Memory B cell (primary cell): Measurements from ENCODE around the gene SORL1.

Experiments
- ATAC-seq: fragments of 150-1000 bp; cut with Tn5 transposase; 2 replicates; pipeline ENCODE4 v1.10.0; 2021; ENCODE audit warnings: low read depth, mild to moderate bottlenecking, moderate library complexity
- DNase-seq, 2 donors: peaks; one replicate each; pipeline ENCODE4 v3.0.0; 2022; ENCODE audit warnings: low spot score in 2 of 2
- H3K27ac Mint-ChIP-seq: one replicate; pipeline ENCODE4 v1.8.0; 2022; ENCODE audit warnings: mild to moderate bottlenecking, moderate library complexity, mixed read lengths
- H3K27me3 Mint-ChIP-seq: one replicate; pipeline ENCODE4 v1.8.0; 2022; ENCODE audit warnings: mixed read lengths
- H3K36me3 Mint-ChIP-seq: one replicate; pipeline ENCODE4 v1.8.0; 2022; ENCODE audit warnings: mild to moderate bottlenecking, mixed read lengths
- H3K4me1 Mint-ChIP-seq: one replicate; pipeline ENCODE4 v1.8.0; 2022; ENCODE audit warnings: mixed read lengths
- H3K4me3 Mint-ChIP-seq: one replicate; pipeline ENCODE4 v1.8.0; 2022; ENCODE audit warnings: mild to moderate bottlenecking, moderate library complexity, mixed read lengths
- H3K9me3 Mint-ChIP-seq: one replicate; pipeline ENCODE4 v1.8.0; 2022; ENCODE audit warnings: mixed read lengths

The SORL1 gene

GRCh38 chr11:121595717-121596161 is 143.6 kb downstream of the SORL1 start:
- Mint-ChIP-seq H3K9me3 (no peaks in the 10 kb centered on the region), H3K4me1 (peaks cover 8% of the 10 kb centered on the region), H3K27me3 (no peaks in the 10 kb centered on the region), H3K27ac (no peak overlapping the region), H3K36me3 (peaks cover 5% of the 10 kb centered on the region), H3K4me3 (no peak overlapping the region)
- DNase-seq (no peak), ATAC-seq (no peak)

GRCh38 chr11:121596195-121597155 is 144.4 kb downstream of the SORL1 start:
- Mint-ChIP-seq H3K9me3 (no peaks in the 10 kb centered on the region), H3K4me3 (no peak overlapping the region), H3K27ac (no peak overlapping the region), H3K4me1 (peaks cover under 1% of the 10 kb centered on the region), H3K27me3 (no peaks in the 10 kb centered on the region), H3K36me3 (peaks cover 5% of the 10 kb centered on the region)
- DNase-seq (no peak), ATAC-seq (no peak)

GRCh38 chr11:121603316-121603715 is 151.2 kb downstream of the SORL1 start:
- H3K27ac Mint-ChIP-seq: no peak overlapping the region
- H3K4me1 Mint-ChIP-seq: no peaks in the 10 kb centered on the region
- no peaks in the 10 kb centered on the region for H3K9me3 Mint-ChIP-seq
- DNase-seq (no peak), ATAC-seq (no peak)
- no peaks in the 10 kb centered on the region for H3K27me3 Mint-ChIP-seq
- no peak overlapping the region for H3K4me3 Mint-ChIP-seq
- H3K36me3 Mint-ChIP-seq: peaks cover 11% of the 10 kb centered on the region

- H3K36me3 Mint-ChIP-seq: peaks cover 11% of the 10 kb centered on the region
- no peaks in the 10 kb centered on the region for H3K27me3 Mint-ChIP-seq
- ATAC-seq: no peak
- H3K27ac Mint-ChIP-seq: no peak overlapping the region
- DNase-seq: no peak
- no peak overlapping the region for H3K4me3 Mint-ChIP-seq
- H3K4me1 Mint-ChIP-seq: no peaks in the 10 kb centered on the region
- no peaks in the 10 kb centered on the region for H3K9me3 Mint-ChIP-seq
Measured at GRCh38 chr11:121604152-121604551, 152.0 kb downstream of the SORL1 start.

GRCh38 chr11:121606354-121606753 is 154.2 kb downstream of the SORL1 start:
- Mint-ChIP-seq H3K27me3 (no peaks in the 10 kb centered on the region), H3K4me1 (no peaks in the 10 kb centered on the region), H3K4me3 (no peak overlapping the region), H3K36me3 (peaks cover 15% of the 10 kb centered on the region), H3K9me3 (no peaks in the 10 kb centered on the region), H3K27ac (no peak overlapping the region)
- ATAC-seq (no peak), DNase-seq (no peak)

GRCh38 chr11:121607341-121607740 is 155.2 kb downstream of the SORL1 start:
- no peak overlapping the region for H3K4me3 Mint-ChIP-seq
- H3K9me3 Mint-ChIP-seq: no peaks in the 10 kb centered on the region
- DNase-seq (no peak), ATAC-seq (no peak)
- H3K27ac Mint-ChIP-seq: no peak overlapping the region
- H3K36me3 Mint-ChIP-seq: peaks cover 15% of the 10 kb centered on the region
- H3K27me3 Mint-ChIP-seq: no peaks in the 10 kb centered on the region
- H3K4me1 Mint-ChIP-seq: no peaks in the 10 kb centered on the region

GRCh38 chr11:121608545-121609098 is 156.5 kb downstream of the SORL1 start:
- H3K27me3 Mint-ChIP-seq: no peaks in the 10 kb centered on the region
- no peak overlapping the region for H3K27ac Mint-ChIP-seq
- no peak for ATAC-seq
- H3K4me3 Mint-ChIP-seq: no peak overlapping the region
- no peaks in the 10 kb centered on the region for H3K9me3 Mint-ChIP-seq
- no peaks in the 10 kb centered on the region for H3K4me1 Mint-ChIP-seq
- DNase-seq: no peak
- H3K36me3 Mint-ChIP-seq: peaks cover 15% of the 10 kb centered on the region

- ATAC-seq (no peak), DNase-seq (no peak)
- Mint-ChIP-seq H3K9me3 (no peaks in the 10 kb centered on the region), H3K36me3 (peaks cover 15% of the 10 kb centered on the region), H3K27me3 (no peaks in the 10 kb centered on the region), H3K4me3 (no peak overlapping the region), H3K4me1 (no peaks in the 10 kb centered on the region), H3K27ac (no peak overlapping the region)
Measured at GRCh38 chr11:121610706-121611105, 158.6 kb downstream of the SORL1 start.

GRCh38 chr11:121611242-121611641 is 159.1 kb downstream of the SORL1 start:
- H3K27ac Mint-ChIP-seq: no peak overlapping the region
- H3K27me3 Mint-ChIP-seq: no peaks in the 10 kb centered on the region
- no peaks in the 10 kb centered on the region for H3K4me1 Mint-ChIP-seq
- DNase-seq (no peak), ATAC-seq (no peak)
- peaks cover 15% of the 10 kb centered on the region for H3K36me3 Mint-ChIP-seq
- no peak overlapping the region for H3K4me3 Mint-ChIP-seq
- no peaks in the 10 kb centered on the region for H3K9me3 Mint-ChIP-seq

- H3K36me3 Mint-ChIP-seq: peaks cover 12% of the 10 kb centered on the region
- no peak overlapping the region for H3K4me3 Mint-ChIP-seq
- no peaks in the 10 kb centered on the region for H3K9me3 Mint-ChIP-seq
- H3K27me3 Mint-ChIP-seq: no peaks in the 10 kb centered on the region
- no peak overlapping the region for H3K27ac Mint-ChIP-seq
- H3K4me1 Mint-ChIP-seq: no peaks in the 10 kb centered on the region
- DNase-seq (no peak), ATAC-seq (no peak)
Measured at GRCh38 chr11:121613724-121614123, 161.6 kb downstream of the SORL1 start.

GRCh38 chr11:121614636-121615240 is 162.6 kb downstream of the SORL1 start:
- H3K27ac Mint-ChIP-seq: no peak overlapping the region
- no peaks in the 10 kb centered on the region for H3K27me3 Mint-ChIP-seq
- no peak for ATAC-seq
- no peak overlapping the region for H3K4me3 Mint-ChIP-seq
- no peak for DNase-seq
- no peaks in the 10 kb centered on the region for H3K9me3 Mint-ChIP-seq
- peaks cover 9% of the 10 kb centered on the region for H3K36me3 Mint-ChIP-seq
- no peaks in the 10 kb centered on the region for H3K4me1 Mint-ChIP-seq

GRCh38 chr11:121615501-121615900 is 163.4 kb downstream of the SORL1 start:
- ATAC-seq: no peak
- no peak for DNase-seq
- Mint-ChIP-seq H3K36me3 (peaks cover 10% of the 10 kb centered on the region), H3K27ac (no peak overlapping the region), H3K4me3 (no peak overlapping the region), H3K4me1 (no peaks in the 10 kb centered on the region), H3K27me3 (no peaks in the 10 kb centered on the region), H3K9me3 (no peaks in the 10 kb centered on the region)

- Mint-ChIP-seq H3K4me1 (no peaks in the 10 kb centered on the region), H3K27me3 (no peaks in the 10 kb centered on the region), H3K27ac (no peak overlapping the region), H3K36me3 (peaks cover 18% of the 10 kb centered on the region), H3K4me3 (no peak overlapping the region), H3K9me3 (no peaks in the 10 kb centered on the region)
- DNase-seq (no peak), ATAC-seq (no peak)
Measured at GRCh38 chr11:121618516-121618915, 166.4 kb downstream of the SORL1 start.

- Mint-ChIP-seq H3K36me3 (peaks cover 14% of the 10 kb centered on the region), H3K4me1 (no peaks in the 10 kb centered on the region), H3K4me3 (no peak overlapping the region), H3K27ac (no peak overlapping the region), H3K9me3 (no peaks in the 10 kb centered on the region), H3K27me3 (no peaks in the 10 kb centered on the region)
- DNase-seq (no peak), ATAC-seq (no peak)
Measured at GRCh38 chr11:121625777-121626506, 173.8 kb downstream of the SORL1 start.
